Nephron (organoid): ENCODE data around the gene MSL1.
A peak's percentile ranks its signal among the peaks of the same experiment; 100 is the strongest.

Source experiments
- H3K27ac Mint-ChIP-seq, 3 experiments: 2 replicates each; pipeline ENCODE4 v1.8.0; 2020; ENCODE audit warnings: mixed read lengths in 3 of 3, mild to moderate bottlenecking in 2 of 3, moderate library complexity in 1 of 3
- H3K27me3 Mint-ChIP-seq: 2 replicates; pipeline ENCODE4 v1.8.0; 2021; ENCODE audit warnings: low read depth, mild to moderate bottlenecking, moderate library complexity, mixed read lengths
- H3K36me3 Mint-ChIP-seq: 2 replicates; pipeline ENCODE4 v1.8.0; 2020; ENCODE audit warnings: low read depth, mixed read lengths
- H3K4me1 Mint-ChIP-seq: 2 replicates; pipeline ENCODE4 v1.8.0; 2020; ENCODE audit warnings: mixed read lengths
- H3K4me3 Mint-ChIP-seq, 3 experiments: 2 replicates each; pipeline ENCODE4 v1.8.0; 2020; ENCODE audit warnings: mild to moderate bottlenecking in 3 of 3, mixed read lengths in 3 of 3, moderate library complexity in 2 of 3
- H3K9me3 Mint-ChIP-seq: 2 replicates; pipeline ENCODE4 v1.8.0; 2020; ENCODE audit warnings: mixed read lengths
- CTCF ChIP-seq, 3 experiments: fragments of 200-600 bp; sonication (generic); IDR thresholded peaks; one replicate each; pipeline ENCODE4 v1.5.0; 2021; ENCODE audit warnings: antibody characterized with exemption in 3 of 3; ENCODE audit not compliant: unreplicated experiment in 3 of 3

MSL1 gene

GRCh38 chr17:40103071-40103661 is 18.6 kb upstream of the MSL1 start:
- Mint-ChIP-seq H3K27ac (peak overlapping the region; percentile 95 to 99 (median 99)), H3K9me3 (no peaks in the 10 kb centered on the region), H3K4me1 (peaks cover 93% of the 10 kb centered on the region), H3K27me3 (no peaks in the 10 kb centered on the region), H3K4me3 (peak overlapping the region; percentile 25 to 73 (median 62)), H3K36me3 (no peaks in the 10 kb centered on the region)
- TF ChIP-seq CTCF (IDR thresholded peaks at IDR 0.05; ENCODE audit: unreplicated experiment in 3 of 3) = no peak

GRCh38 chr17:40103688-40104087 is 18.1 kb upstream of the MSL1 start:
- H3K4me1 Mint-ChIP-seq = peaks cover 92% of the 10 kb centered on the region
- no peaks in the 10 kb centered on the region for H3K27me3 Mint-ChIP-seq
- no peak for TF ChIP-seq CTCF (IDR thresholded peaks at IDR 0.05; ENCODE audit: unreplicated experiment in 3 of 3)
- H3K4me3 Mint-ChIP-seq = peak overlapping the region; percentile 25 to 73 (median 62)
- peak overlapping the region; percentile 95 to 99 (median 99) for H3K27ac Mint-ChIP-seq
- H3K36me3 Mint-ChIP-seq = no peaks in the 10 kb centered on the region
- H3K9me3 Mint-ChIP-seq = no peaks in the 10 kb centered on the region

GRCh38 chr17:40104594-40105486 is 16.9 kb upstream of the MSL1 start:
- H3K4me1 Mint-ChIP-seq = peaks cover 89% of the 10 kb centered on the region
- peak overlapping the region; percentile 95 to 99 (median 99) for H3K27ac Mint-ChIP-seq
- no peak for TF ChIP-seq CTCF (IDR thresholded peaks at IDR 0.05; ENCODE audit: unreplicated experiment in 3 of 3)
- peak overlapping the region in 2 of 3 experiments; percentile 41 to 49 for H3K4me3 Mint-ChIP-seq
- no peaks in the 10 kb centered on the region for H3K36me3 Mint-ChIP-seq
- no peaks in the 10 kb centered on the region for H3K9me3 Mint-ChIP-seq
- H3K27me3 Mint-ChIP-seq = no peaks in the 10 kb centered on the region

GRCh38 chr17:40105861-40106759 is 15.7 kb upstream of the MSL1 start:
- Mint-ChIP-seq H3K4me3 (peak overlapping the region; percentile 48 to 63 (median 58)), H3K9me3 (no peaks in the 10 kb centered on the region), H3K4me1 (peaks cover 90% of the 10 kb centered on the region), H3K36me3 (no peaks in the 10 kb centered on the region), H3K27me3 (no peaks in the 10 kb centered on the region), H3K27ac (peak overlapping the region; percentile 95 to 99 (median 99))
- no peak for TF ChIP-seq CTCF (IDR thresholded peaks at IDR 0.05; ENCODE audit: unreplicated experiment in 3 of 3)

GRCh38 chr17:40106760-40107521 is 14.8 kb upstream of the MSL1 start:
- H3K4me1 Mint-ChIP-seq = peaks cover 90% of the 10 kb centered on the region
- TF ChIP-seq CTCF (IDR thresholded peaks at IDR 0.05; ENCODE audit: unreplicated experiment in 3 of 3) = no peak

More at GRCh38 chr17:40106760-40107521, 14.8 kb upstream of the MSL1 start:
- Mint-ChIP-seq H3K27me3 (no peaks in the 10 kb centered on the region), H3K4me3 (peak overlapping the region; percentile 48 to 63 (median 58)), H3K36me3 (no peaks in the 10 kb centered on the region), H3K9me3 (no peaks in the 10 kb centered on the region), H3K27ac (peak overlapping the region; percentile 95 to 99 (median 99))
